ENCODE results near the gene TNIP1. TPM values are rescaled to one million over a fixed set of nuclear protein-coding genes. Genes with fewer than 3 reads are reported as not detected.
A peak's percentile ranks its signal among the peaks of the same experiment; 100 is the strongest.

The TNIP1 gene
- total and polyA plus RNA-seq, 12 donors, result 36.6 to 129 (median 93.2) TPM

DNA sequence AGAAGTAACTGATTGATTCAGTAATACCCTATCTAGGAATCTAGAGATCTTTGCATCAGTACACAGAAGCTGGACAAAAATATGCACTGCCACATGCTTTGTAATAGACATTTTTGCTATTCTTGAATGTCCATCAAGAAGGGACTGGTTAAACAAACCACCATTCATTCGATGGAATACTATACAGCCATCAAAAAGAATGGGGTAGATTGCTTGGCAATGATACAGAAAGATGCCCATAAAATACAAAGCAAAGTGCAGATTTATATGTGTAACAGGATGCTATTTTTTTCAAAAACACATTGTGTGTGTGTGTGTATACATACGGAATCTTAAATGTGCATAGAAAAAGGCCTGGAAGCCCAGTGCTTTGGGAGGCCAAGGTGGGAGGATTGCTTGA is 7.6 kb downstream of the TNIP1 start:
- Histone ChIP-seq H3K36me3 (replicated peaks in 1 of 2) (no peaks in the 10 kb centered on the region), H3K4me1 (replicated peaks in 1 of 2) (peaks cover 11 to 38% of the 10 kb centered on the region in 2 donors), H3K9me3 (replicated peaks in 1 of 3) (no peaks in the 10 kb centered on the region), H3K27me3 (no peaks in the 10 kb centered on the region), H3K4me3 (no peak overlapping the region), H3K27ac (no peak overlapping the region)
- intact Hi-C loops (cut with DNase I), result no loop called here
- DNase-seq, result no peak
- WGBS, 4 donors, result 95 to 100% (median 98%) methylated on average over 2 of the region's 2 CpGs
- no peak for TF ChIP-seq POLR2A (IDR thresholded peaks at IDR 0.05)
- TF ChIP-seq, protein P1, sequence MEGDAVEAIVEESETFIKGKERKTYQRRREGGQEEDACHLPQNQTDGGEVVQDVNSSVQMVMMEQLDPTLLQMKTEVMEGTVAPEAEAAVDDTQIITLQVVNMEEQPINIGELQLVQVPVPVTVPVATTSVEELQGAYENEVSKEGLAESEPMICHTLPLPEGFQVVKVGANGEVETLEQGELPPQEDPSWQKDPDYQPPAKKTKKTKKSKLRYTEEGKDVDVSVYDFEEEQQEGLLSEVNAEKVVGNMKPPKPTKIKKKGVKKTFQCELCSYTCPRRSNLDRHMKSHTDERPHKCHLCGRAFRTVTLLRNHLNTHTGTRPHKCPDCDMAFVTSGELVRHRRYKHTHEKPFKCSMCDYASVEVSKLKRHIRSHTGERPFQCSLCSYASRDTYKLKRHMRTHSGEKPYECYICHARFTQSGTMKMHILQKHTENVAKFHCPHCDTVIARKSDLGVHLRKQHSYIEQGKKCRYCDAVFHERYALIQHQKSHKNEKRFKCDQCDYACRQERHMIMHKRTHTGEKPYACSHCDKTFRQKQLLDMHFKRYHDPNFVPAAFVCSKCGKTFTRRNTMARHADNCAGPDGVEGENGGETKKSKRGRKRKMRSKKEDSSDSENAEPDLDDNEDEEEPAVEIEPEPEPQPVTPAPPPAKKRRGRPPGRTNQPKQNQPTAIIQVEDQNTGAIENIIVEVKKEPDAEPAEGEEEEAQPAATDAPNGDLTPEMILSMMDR (IDR thresholded peaks at IDR 0.05), result no peak

DNA sequence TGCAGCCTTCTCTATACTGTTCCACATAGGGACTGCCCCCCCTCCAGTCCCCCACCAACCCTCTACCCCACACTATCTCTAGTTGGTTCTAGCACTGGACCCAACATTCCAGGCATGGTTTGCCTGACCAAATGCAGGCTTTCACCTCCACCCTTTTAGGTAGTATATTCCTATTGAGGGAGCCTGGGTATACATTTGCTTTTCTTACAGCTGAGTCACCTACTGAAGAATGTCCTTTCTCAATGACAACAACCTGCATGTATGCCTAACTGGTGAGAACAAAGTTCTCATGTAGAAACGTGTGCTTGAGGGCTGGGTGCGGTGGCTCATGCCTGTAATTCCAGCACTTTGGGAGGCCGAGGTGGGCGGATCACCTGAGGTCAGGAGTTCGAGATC is 8.2 kb downstream of the TNIP1 start:
- intact Hi-C loops (cut with DNase I), result no loop called here
- WGBS, 4 donors, result 83 to 89% (median 86%) methylated on average over 5 of the region's 5 CpGs
- no peak overlapping the region for H3K4me3 ChIP-seq
- no peak for DNase-seq
- H3K9me3 ChIP-seq (replicated peaks in 1 of 3), result no peaks in the 10 kb centered on the region
- TF ChIP-seq, protein P1 (IDR thresholded peaks at IDR 0.05), result no peak
- no peak for TF ChIP-seq POLR2A (IDR thresholded peaks at IDR 0.05)
- no peaks in the 10 kb centered on the region for H3K27me3 ChIP-seq
- no peaks in the 10 kb centered on the region for H3K36me3 ChIP-seq (replicated peaks in 1 of 2)
- peaks cover 17 to 43% of the 10 kb centered on the region in 2 donors for H3K4me1 ChIP-seq (replicated peaks in 1 of 2)
- H3K27ac ChIP-seq, result no peak overlapping the region

DNA sequence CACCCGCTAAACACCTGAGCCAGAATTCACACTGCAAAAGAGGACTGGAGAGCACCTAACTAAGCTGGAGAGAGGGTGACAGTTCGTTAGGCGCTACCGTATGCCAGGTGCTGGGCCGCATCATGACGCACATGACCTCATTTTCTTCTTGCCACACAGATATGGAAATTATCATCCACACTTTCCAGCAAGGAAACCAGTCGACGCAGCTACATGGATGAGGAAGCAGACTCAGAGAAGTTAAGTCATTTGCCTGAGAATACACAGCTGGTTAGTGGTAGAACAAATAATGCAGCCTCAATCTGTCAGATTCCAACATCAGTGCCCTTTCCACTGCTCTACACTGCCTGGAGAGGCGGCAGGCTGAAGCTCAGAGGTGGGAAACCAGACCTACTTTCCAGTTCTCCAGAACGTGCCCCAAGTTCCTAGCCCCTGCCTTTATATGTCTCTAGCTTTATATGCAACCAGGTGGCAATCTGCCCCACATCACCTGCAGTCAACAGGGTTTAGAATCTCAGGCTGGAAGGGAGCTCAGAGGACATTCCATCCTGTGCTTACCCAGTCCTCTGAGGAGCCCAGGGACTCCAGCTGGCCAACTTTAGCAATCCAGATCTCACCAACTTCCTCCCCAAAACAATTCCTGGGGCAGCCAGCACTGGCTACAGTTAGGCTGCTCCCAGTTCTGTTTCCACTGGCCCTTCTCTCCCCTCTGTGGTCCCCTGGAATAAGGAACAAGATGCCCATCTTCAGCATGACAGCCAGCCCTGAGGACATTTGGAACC is 8.8 kb downstream of the TNIP1 start:
- no peaks in the 10 kb centered on the region for H3K9me3 ChIP-seq (replicated peaks in 1 of 3)
- no peaks in the 10 kb centered on the region for H3K36me3 ChIP-seq (replicated peaks in 1 of 2)
- H3K4me1 ChIP-seq (replicated peaks in 1 of 2), result peaks cover 17 to 49% of the 10 kb centered on the region in 2 donors
- no peak overlapping the region for H3K4me3 ChIP-seq
- intact Hi-C loops (cut with DNase I), result no loop called here
- H3K27me3 ChIP-seq, result no peaks in the 10 kb centered on the region
- peak overlapping the region in 1 of 5 donors; percentile 15 for H3K27ac ChIP-seq
- no peak for TF ChIP-seq POLR2A (IDR thresholded peaks at IDR 0.05)
- TF ChIP-seq, protein P1 (IDR thresholded peaks at IDR 0.05), result no peak
- 91 to 96% (median 94%) methylated on average over 10 of the region's 10 CpGs for whole genome bisulfite sequencing, 4 donors
- DNase-seq, result no peak

DNA sequence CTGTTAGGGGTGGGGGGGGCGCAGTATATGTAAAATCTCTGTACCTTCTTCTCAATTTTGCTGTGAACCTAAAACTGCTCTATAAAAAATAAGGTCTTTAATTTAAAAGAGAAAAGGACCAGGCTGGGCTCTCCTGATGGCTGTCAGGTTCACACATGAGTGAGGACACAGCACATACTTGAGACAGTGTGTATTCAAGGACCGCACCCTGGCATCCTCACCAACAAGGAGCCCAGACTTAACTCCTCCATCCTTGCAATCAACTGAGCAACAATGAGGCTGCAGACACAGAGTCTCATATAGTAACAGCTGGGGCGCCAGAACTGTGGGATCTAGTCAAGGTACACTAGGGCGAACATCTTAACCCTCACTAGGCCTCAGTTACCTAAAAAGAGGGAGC is 9.8 kb downstream of the TNIP1 start:
- Histone ChIP-seq H3K27me3 (no peaks in the 10 kb centered on the region), H3K27ac (peak overlapping the region in 1 of 5 donors; percentile 0), H3K9me3 (replicated peaks in 1 of 3) (no peaks in the 10 kb centered on the region), H3K36me3 (replicated peaks in 1 of 2) (no peaks in the 10 kb centered on the region), H3K4me1 (replicated peaks in 1 of 2) (peaks cover 17 to 45% of the 10 kb centered on the region in 2 donors), H3K4me3 (no peak overlapping the region)
- intact Hi-C loops (cut with DNase I), result no loop called here
- no peak for TF ChIP-seq POLR2A (IDR thresholded peaks at IDR 0.05)
- TF ChIP-seq, protein P1 (IDR thresholded peaks at IDR 0.05), result no peak
- 94 to 98% (median 96%) methylated on average over 4 of the region's 4 CpGs for WGBS, 4 donors
- no peak for DNase-seq

Measured in adrenal gland (tissue), 12 donors.